GM23248 (cell line): Measurements from ENCODE around the gene CFAP61. TPM values are rescaled to one million over a fixed set of nuclear protein-coding genes. Genes with fewer than 3 reads are reported as not detected.
"Not testable (repeated sequence)": the region's sequence is repeated elsewhere in the genome, so short reads cannot be mapped to it uniquely, and the experiment has no call there.

Experiments used
- DNase-seq: peaks from one replicate; pipeline ENCODE4 v3.0.0-alpha.2; 2015
- H2AFZ ChIP-seq: fragments of 200-600 bp; sonication (generic); 2 replicates; pipeline ENCODE4 v1.6.1; 2016; ENCODE audit warnings: antibody characterized with exemption
- H3F3A ChIP-seq: fragments of 200-600 bp; sonication (generic); 2 replicates; pipeline ENCODE4 v1.6.1; 2016; ENCODE audit warnings: mild to moderate bottlenecking, antibody characterized with exemption, mixed run types; ENCODE audit not compliant: insufficient read depth
- H3K27ac ChIP-seq: fragments of 200-600 bp; sonication (generic); 2 replicates; pipeline ENCODE4 v1.5.1; 2016; ENCODE audit warnings: mild to moderate bottlenecking
- H3K27me3 ChIP-seq: fragments of 200-600 bp; sonication (generic); replicated peaks from 2 replicates; pipeline ENCODE4 v1.6.1; 2016; ENCODE audit warnings: mild to moderate bottlenecking; ENCODE audit not compliant: insufficient read depth
- H3K36me3 ChIP-seq: fragments of 200-600 bp; sonication (generic); 2 replicates; pipeline ENCODE4 v1.6.1; 2016; ENCODE audit warnings: low read depth, mild to moderate bottlenecking
- H3K4me1 ChIP-seq: fragments of 200-600 bp; sonication (generic); 2 replicates; pipeline ENCODE4 v1.6.1; 2016; ENCODE audit warnings: mild to moderate bottlenecking; ENCODE audit not compliant: insufficient read depth
- H3K4me2 ChIP-seq: fragments of 200-600 bp; sonication (generic); one replicate; pipeline ENCODE4 v1.6.1; 2016; ENCODE audit warnings: mild to moderate bottlenecking; ENCODE audit not compliant: unreplicated experiment
- H3K4me3 ChIP-seq: fragments of 200-600 bp; sonication (generic); 2 replicates; pipeline ENCODE4 v1.5.1; 2016; ENCODE audit warnings: mild to moderate bottlenecking
- H3K79me2 ChIP-seq: fragments of 200-600 bp; sonication (generic); 2 replicates; pipeline ENCODE4 v1.6.1; 2016; ENCODE audit warnings: mild to moderate bottlenecking; ENCODE audit not compliant: insufficient read depth
- H3K9ac ChIP-seq: fragments of 200-600 bp; sonication (generic); 2 replicates; pipeline ENCODE4 v1.6.1; 2016; ENCODE audit warnings: mild to moderate bottlenecking
- H3K9me2 ChIP-seq: fragments of 200-600 bp; sonication (generic); 2 replicates; pipeline ENCODE4 v1.6.1; 2016; ENCODE audit warnings: mixed run types, mild to moderate bottlenecking, moderate library complexity; ENCODE audit not compliant: insufficient read depth
- H3K9me3 ChIP-seq: fragments of 200-600 bp; sonication (generic); one replicate; pipeline ENCODE4 v1.6.1; 2017; ENCODE audit warnings: low read depth
- H4K20me1 ChIP-seq: fragments of 200-600 bp; sonication (generic); 2 replicates; pipeline ENCODE4 v1.6.0; 2016; ENCODE audit not compliant: insufficient read depth
- EZH2 ChIP-seq: fragments of 200-600 bp; sonication (generic); IDR thresholded peaks from 2 replicates; pipeline ENCODE4 v1.6.1; 2018; ENCODE audit warnings: antibody characterized with exemption, mild to moderate bottlenecking; ENCODE audit not compliant: insufficient read depth, poor library complexity, severe bottlenecking
- EZH2phosphoT487 ChIP-seq: fragments of 200-600 bp; sonication (generic); IDR thresholded peaks from 2 replicates; pipeline ENCODE4 v1.6.1; 2018; ENCODE audit warnings: antibody characterized with exemption, moderate library complexity, mild to moderate bottlenecking, low read depth; ENCODE audit not compliant: insufficient read depth
- WGBS, 2 experiments: methylation state at CpG; one replicate each; pipeline ENCODE4 v1.1.6; 2015 to 2017; ENCODE audit warnings: low lambda C conversion rate in 2 of 2, low coverage in 1 of 2; ENCODE audit errors: missing lambda C conversion rate in 2 of 2; 5-methylcytosine and 5-hydroxymethylcytosine counted together
- in situ Hi-C: fragments of 300-500 bp; cut with MboI; formaldehyde crosslinking; loops from 2 replicates; pipeline ENCODE4 v1.15.0; 2020
- polyA plus RNA-seq: library from polyadenylated mRNA; unstranded; fragments of >200 nt; fragmentation: Nextera tagmentation; extraction: Ambion mirVana; gene quantifications from 2 replicates; pipeline ENCODE4 v1.2.1, GENCODE V29; 2016
- total RNA-seq: library from RNA; depleted of rRNA; stranded (reverse); fragments of >200 nt; shearing (Covaris generic); gene quantifications from 2 replicates; pipeline ENCODE4 v1.2.3, GENCODE V29; 2014

The CFAP61 gene
- total and polyA plus RNA-seq, 2 experiments from 2014 or later, result not detected

GRCh38 chr20:20102716-20103258, 50.5 kb downstream of the CFAP61 start:
- H3K9me3 ChIP-seq, result no peaks in the 10 kb centered on the region
- peaks cover 13% of the 10 kb centered on the region; the same call in 1 of the 2 replicates for H3K27me3 ChIP-seq
- H2AFZ ChIP-seq, result no peak overlapping the region
- DNase-seq, result no peak
- H3K4me2 ChIP-seq, result no peak overlapping the region
- H3K4me1 ChIP-seq, result no peaks in the 10 kb centered on the region
- H3K79me2 ChIP-seq, result no peaks in the 10 kb centered on the region
- in situ Hi-C loops, result no loop called here
- no peaks in the 10 kb centered on the region for H3F3A ChIP-seq
- H3K4me3 ChIP-seq, result no peak overlapping the region
- no peak for TF ChIP-seq EZH2
- no peak for TF ChIP-seq EZH2phosphoT487
- no peaks in the 10 kb centered on the region for H3K36me3 ChIP-seq
- H3K27ac ChIP-seq, result no peak overlapping the region
- H3K9me2 ChIP-seq, result no peaks in the 10 kb centered on the region
- H3K9ac ChIP-seq, result no peak overlapping the region
- H4K20me1 ChIP-seq, result no peaks in the 10 kb centered on the region

DNA sequence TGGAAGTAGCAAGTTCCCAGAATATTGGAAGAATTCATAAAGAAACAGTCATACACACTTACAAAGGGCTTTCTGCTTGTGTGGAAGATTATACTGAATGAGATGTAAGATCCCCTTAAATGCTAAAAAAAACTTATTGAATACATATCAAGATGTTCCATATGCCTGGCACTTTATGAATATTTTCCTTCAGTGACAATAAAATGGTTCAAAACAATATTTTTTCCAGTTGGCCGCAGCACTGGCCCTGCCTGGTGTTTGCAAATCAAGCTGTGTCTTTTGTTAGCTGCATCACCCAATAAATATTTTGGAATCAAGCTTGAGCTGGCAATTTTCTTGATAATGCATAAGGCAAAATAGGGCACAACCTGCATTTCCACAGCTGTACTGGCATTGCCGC, 51.2 kb downstream of the CFAP61 start:
- Histone ChIP-seq H3K27ac (no peak overlapping the region), H3K9me3 (no peaks in the 10 kb centered on the region), H3K4me3 (no peak overlapping the region), H3K79me2 (no peaks in the 10 kb centered on the region), H3K4me1 (no peaks in the 10 kb centered on the region), H3K36me3 (no peaks in the 10 kb centered on the region), H3F3A (no peaks in the 10 kb centered on the region), H3K4me2 (no peak overlapping the region), H3K9ac (no peak overlapping the region), H3K27me3 (peaks cover 13% of the 10 kb centered on the region; the same call in 1 of the 2 replicates), H2AFZ (no peak overlapping the region), H3K9me2 (no peaks in the 10 kb centered on the region), H4K20me1 (no peaks in the 10 kb centered on the region)
- 8 to 9% methylated on average over 2 of the region's 2 CpGs for WGBS, 2 experiments
- TF ChIP-seq EZH2phosphoT487, result no peak
- TF ChIP-seq EZH2, result no peak
- in situ Hi-C loops, result no loop called here
- no peak for DNase-seq

DNA sequence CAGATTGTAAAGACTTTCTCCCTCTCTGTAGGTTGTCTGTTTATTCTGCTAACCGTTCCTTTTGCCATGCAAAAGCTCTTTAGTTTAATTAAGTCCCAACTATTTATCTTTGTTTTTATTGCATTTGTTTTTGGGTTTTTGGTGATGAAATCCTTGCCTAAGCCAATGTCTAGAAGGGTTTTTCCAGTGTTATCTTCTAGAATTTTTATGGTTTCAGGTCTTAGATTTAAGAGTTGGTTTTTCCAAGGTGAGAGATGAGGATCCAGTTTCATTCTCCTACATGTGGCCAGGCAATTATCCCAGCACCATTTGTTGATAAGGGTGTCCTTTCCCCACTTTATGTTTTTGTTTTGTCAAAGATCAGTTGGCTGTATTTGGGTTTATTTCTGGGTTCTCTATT, 70.9 kb downstream of the CFAP61 start:
- H3K27ac ChIP-seq, H3K4me3 ChIP-seq, H2AFZ ChIP-seq, H3K27me3 ChIP-seq, H3K4me2 ChIP-seq, H3F3A ChIP-seq, H3K9ac ChIP-seq, H3K9me3 ChIP-seq, H3K36me3 ChIP-seq, H3K79me2 ChIP-seq, H3K4me1 ChIP-seq, in situ Hi-C loops, H3K9me2 ChIP-seq, DNase-seq, H4K20me1 ChIP-seq: not testable (repeated sequence)
- whole genome bisulfite sequencing, 2 experiments, result 5 to 7% methylated on average over 1 of the region's 1 CpG

DNA sequence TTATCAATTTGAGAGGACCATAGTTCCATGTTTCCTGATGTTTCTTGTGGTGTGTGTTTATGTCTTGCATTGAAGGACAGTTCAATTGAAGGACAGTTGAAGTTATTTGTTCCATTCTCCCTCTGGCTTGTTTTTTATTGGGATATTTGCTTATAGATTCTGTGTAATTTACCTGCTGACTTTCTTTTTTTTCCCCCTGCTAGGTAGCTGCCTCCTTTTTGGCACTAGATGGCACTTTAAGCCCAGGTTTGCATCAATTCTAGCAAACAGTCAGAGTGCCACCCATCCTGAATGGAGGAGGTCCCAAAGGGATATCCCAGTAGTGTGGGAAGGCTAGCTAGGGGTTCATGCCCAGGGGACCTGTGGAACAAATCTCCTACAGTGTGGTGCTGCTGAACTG, 78.1 kb downstream of the CFAP61 start:
- in situ Hi-C loops, result no loop called here
- H3K27ac ChIP-seq, result no peak overlapping the region
- no peaks in the 10 kb centered on the region for H3K9me3 ChIP-seq
- no peaks in the 10 kb centered on the region for H3F3A ChIP-seq
- no peaks in the 10 kb centered on the region for H4K20me1 ChIP-seq
- H3K4me2 ChIP-seq, result no peak overlapping the region
- TF ChIP-seq EZH2phosphoT487 (no peak), EZH2 (no peak)
- H3K9me2 ChIP-seq, result no peaks in the 10 kb centered on the region
- no peaks in the 10 kb centered on the region for H3K79me2 ChIP-seq
- H2AFZ ChIP-seq, result no peak overlapping the region
- no peak overlapping the region for H3K9ac ChIP-seq
- H3K4me1 ChIP-seq, result no peaks in the 10 kb centered on the region
- H3K4me3 ChIP-seq, result no peak overlapping the region
- no peaks in the 10 kb centered on the region for H3K27me3 ChIP-seq
- H3K36me3 ChIP-seq, result no peaks in the 10 kb centered on the region
- peak; percentile 13 for DNase-seq

GRCh38 chr20:20134941-20135575, 82.7 kb downstream of the CFAP61 start:
- 0% methylated on average over 1 of the region's 1 CpG for WGBS, 2 experiments
- no peaks in the 10 kb centered on the region for H3F3A ChIP-seq
- H3K27ac ChIP-seq, result no peak overlapping the region
- DNase-seq, result no peak
- H3K4me1 ChIP-seq, result no peaks in the 10 kb centered on the region
- no peak overlapping the region for H3K4me3 ChIP-seq
- no peaks in the 10 kb centered on the region for H4K20me1 ChIP-seq
- no peak overlapping the region for H3K9ac ChIP-seq
- H3K9me3 ChIP-seq, result no peaks in the 10 kb centered on the region
- H3K27me3 ChIP-seq, result no peaks in the 10 kb centered on the region
- in situ Hi-C loops, result no loop called here
- no peak overlapping the region for H2AFZ ChIP-seq
- no peaks in the 10 kb centered on the region for H3K36me3 ChIP-seq
- H3K79me2 ChIP-seq, result no peaks in the 10 kb centered on the region
- no peaks in the 10 kb centered on the region for H3K9me2 ChIP-seq
- no peak for TF ChIP-seq EZH2phosphoT487
- no peak for TF ChIP-seq EZH2
- no peak overlapping the region for H3K4me2 ChIP-seq
